C1 segment of cervical spinal cord (tissue), 14 donors: ENCODE measurements around the gene BCL3.
A peak's percentile ranks its signal among the peaks of the same experiment; 100 is the strongest.
"Not testable (repeated sequence)": the region's sequence is repeated elsewhere in the genome, so short reads cannot be mapped to it uniquely, and the experiment has no call there.

Experiments used
- DNase-seq, 14 donors: peaks; one replicate each; lab custom pipeline; 2025; lab: John Stamatoyannopoulos, UW

The BCL3 gene, protein sequence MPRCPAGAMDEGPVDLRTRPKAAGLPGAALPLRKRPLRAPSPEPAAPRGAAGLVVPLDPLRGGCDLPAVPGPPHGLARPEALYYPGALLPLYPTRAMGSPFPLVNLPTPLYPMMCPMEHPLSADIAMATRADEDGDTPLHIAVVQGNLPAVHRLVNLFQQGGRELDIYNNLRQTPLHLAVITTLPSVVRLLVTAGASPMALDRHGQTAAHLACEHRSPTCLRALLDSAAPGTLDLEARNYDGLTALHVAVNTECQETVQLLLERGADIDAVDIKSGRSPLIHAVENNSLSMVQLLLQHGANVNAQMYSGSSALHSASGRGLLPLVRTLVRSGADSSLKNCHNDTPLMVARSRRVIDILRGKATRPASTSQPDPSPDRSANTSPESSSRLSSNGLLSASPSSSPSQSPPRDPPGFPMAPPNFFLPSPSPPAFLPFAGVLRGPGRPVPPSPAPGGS

DNA sequence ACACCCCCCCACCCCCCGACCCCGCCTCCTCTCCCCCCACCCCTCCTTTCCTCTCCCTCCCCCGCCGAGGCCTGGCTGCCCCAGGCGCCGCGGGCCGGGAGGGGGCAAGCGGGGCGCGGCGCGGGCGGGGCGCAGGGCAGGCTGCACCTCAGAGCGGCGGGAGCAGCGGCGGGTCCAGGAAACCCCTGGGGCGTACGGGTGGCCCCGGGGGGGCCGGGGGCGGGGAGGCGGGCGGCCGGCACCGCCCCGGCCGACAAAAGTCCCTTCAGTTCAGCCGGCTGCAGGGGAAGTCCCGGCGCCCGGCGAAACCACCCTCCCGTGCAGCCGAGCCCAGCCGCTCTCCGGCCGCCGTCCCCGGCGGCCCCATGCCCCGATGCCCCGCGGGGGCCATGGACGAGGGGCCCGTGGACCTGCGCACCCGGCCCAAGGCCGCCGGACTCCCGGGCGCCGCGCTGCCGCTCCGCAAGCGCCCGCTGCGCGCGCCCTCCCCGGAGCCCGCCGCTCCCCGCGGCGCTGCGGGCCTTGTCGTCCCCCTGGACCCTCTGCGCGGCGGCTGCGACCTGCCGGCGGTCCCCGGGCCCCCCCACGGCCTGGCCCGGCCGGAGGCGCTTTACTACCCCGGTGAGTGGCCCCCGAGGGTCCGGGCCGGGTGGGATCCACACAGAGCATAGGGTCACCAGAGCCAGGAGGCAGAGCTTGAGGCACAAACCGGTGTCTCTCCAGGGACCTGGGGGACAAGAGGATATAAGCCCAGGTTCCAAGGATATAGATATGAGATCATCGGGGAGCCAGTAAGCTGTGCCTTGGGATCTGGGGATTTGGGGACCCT, at the start of gene BCL3:
Gene BCL3 (plus strand): TSS at position 283 of the 829 bp plus-strand sequence. CDS start 83 bp downstream, at position 366.
- peak in 8 of 14 donors; percentile 25 to 65 (median 48) for DNase-seq

DNA sequence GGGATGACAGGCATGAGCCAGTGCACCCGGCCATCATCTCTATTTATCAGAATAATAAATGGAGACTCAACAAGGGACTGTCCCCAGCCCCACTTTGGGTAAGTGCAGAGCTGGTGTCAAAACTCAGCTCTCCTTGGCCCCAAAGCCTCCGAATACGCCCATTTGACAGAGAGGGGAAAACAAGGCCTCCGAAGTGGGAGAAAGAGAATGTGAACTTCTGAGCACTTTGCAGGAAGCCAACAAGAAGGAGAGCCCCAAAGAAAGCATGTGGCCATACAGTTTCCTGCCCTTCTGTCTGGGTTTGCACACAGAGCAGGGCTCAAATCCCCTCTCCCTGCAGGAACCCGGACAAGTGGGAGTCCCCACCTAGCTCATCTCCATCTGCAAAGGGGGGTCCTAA, 48.0 kb upstream of the BCL3 start:
- DNase-seq, result no peak

DNA sequence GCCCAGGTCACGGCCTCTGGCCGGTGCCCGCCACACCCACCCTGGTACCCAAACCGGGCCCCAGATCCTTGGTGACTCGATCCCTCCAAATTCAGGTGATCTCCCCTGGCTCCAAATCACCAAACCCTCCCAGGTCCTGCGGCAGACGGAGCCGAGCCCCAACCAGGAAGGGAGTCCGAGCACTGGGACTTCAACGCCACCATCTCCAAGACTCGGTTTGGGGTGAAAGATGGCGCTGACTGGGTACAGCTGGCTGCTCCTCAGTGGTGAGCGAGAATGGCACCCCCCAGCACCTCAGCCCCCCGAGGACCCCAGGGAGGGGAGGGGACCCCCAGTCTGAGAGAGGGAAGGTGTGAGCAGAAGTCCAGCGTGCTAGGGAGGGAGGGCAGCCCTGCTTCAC, 47.3 kb upstream of the BCL3 start:
- no peak for DNase-seq

GRCh38 chr19:44702551-44703176, 45.8 kb upstream of the BCL3 start:
- DNase-seq, result no peak

DNA sequence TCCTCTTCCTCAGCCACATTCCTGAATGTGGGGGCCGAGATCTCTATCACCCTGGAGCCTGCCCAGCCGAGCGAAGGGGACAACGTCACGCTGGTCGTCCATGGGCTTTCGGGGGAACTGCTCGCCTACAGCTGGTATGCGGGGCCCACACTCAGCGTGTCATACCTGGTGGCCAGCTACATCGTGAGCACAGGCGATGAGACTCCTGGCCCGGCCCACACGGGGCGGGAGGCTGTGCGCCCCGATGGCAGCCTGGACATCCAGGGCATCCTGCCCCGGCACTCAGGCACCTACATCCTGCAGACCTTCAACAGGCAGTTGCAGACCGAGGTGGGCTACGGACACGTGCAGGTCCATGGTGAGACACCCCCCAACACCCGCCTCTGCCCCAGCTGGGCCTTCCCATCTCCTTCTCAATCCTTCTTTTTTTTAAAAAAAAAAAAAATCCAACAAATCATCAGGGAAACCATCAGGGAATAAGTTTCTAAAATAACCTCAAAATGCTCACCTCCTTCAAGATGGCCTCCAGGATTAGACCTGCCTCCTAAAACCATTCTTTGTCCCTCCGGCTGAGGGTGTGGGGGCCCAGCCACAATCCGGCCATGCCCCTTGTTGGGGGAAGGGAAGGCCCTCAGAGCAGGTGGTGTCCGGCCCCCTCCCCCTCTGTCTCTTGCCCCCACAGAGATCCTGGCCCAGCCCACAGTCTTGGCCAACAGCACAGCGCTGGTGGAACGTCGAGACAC, 45.0 kb upstream of the BCL3 start:
- no peak for DNase-seq

GRCh38 chr19:44704982-44705381, 43.5 kb upstream of the BCL3 start:
- DNase-seq, result no peak

DNA sequence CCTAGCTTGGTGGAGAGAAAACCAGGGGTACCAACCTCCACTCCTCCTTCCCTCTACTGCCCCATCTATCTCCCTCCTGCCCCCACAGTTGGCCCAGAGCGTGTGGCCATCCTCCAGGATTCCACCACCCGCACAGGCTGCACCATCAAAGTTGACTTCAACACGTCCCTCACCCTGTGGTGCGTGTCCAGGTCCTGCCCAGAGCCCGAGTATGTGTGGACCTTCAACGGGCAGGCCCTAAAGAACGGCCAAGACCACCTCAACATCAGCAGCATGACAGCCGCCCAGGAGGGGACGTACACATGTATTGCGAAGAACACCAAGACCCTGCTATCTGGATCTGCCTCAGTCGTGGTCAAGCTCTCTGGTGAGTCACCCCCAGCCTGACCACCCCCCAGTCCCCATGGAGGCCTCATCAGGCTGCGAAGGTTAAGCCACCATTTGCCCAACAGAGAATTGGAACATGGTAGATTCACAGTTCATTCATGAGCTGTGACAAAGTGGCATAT, 43.0 kb upstream of the BCL3 start:
- DNase-seq, result no peak

DNA sequence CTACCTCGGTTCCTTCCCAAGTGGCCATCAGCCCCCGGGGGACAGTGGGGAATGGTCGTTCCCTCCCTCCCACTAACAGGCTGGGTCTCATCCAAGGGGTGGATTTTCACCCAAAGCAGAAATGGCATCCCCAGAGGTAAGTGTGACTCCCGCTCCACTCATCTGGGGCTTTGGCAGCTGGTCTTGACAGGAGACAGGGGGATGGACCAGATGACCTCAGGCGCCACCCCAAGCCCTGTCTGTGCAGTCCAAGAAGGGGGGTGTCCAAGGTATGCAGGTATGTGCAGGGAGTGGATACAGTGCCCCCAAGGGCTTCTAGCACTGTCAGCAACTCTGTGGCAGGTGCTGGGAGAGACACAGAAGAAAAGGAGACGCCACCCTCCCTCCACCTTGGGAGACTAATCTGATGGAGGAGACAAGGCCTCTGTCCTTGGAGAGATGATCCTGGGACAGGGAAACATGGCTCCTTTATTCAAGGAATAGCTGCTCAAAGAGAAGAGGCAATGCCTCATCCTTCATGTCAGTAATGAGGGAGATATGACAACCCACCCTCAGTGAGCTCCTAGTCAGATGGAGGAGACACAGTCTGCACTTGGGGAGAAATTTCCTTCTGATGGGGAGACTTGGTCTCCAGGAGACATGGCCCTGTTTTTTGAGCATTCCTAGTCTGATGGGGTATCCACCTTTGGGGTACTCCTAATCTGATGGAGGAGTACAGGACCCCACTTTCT, 41.8 kb upstream of the BCL3 start:
- DNase-seq, result no peak

- no peak for DNase-seq
Observed at GRCh38 chr19:44707794-44708193, 40.7 kb upstream of the BCL3 start.

DNA sequence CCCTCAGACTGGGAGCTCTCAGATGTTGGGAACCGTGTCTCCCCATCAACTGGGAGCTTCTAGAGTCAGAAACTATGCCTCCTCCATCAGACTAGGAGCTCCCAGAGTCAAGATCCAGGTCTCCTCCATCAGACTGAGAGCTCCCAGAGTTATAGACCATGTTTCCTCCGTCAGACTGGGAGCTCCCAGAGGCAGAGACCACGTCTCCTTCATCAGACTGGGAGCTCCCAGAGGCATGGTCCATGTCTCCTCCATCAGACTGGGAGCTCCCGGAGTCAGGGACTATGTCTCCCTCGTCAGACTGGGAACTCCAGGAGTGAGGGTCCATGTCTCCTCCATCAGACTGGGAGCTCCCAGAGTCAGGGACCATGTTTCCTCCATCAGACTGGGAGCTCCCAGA, 39.6 kb upstream of the BCL3 start:
- DNase-seq, result no peak

DNA sequence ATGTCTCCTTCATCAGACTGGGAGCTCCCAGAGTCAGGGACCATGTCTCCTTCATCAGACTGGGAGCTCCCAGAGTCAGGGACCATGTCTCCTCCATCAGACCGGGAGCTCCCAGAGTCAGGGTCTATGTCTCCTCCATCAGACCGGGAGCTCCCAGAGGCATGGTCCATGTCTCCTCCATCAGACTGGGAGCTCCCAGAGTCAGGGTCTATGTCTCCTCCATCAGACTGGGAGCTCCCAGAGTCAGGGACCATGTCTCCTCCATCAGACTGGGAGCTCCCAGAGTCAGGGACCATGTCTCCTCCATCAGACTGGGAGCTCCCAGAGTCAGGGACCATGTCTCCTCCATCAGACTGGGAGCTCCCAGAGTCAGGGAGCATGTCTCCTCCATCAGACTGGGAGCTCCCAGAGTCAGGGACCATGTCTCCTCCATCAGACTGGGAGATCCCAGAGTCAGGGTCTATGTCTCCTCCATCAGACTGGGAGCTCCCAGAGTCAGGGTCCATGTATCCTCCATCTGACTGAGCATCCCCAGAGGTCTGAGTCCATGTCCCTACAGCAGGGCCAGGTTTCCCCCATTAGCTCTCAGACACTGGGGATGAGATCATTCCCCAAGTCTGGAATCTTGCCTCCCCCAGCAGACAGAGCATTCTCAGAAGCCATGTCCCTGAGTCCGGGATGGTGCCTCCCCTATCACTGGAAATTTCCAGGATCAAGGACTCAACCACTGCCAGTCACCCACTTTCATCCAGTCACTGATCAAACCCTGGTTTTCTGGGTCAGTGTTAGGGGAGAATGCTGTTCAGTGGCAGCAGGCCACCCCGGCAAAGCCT, 38.9 kb upstream of the BCL3 start:
- not testable (repeated sequence) for DNase-seq

GRCh38 chr19:44710483-44710882, 38.0 kb upstream of the BCL3 start:
- no peak for DNase-seq

GRCh38 chr19:44712864-44713515, 35.5 kb upstream of the BCL3 start:
- no peak for DNase-seq

DNA sequence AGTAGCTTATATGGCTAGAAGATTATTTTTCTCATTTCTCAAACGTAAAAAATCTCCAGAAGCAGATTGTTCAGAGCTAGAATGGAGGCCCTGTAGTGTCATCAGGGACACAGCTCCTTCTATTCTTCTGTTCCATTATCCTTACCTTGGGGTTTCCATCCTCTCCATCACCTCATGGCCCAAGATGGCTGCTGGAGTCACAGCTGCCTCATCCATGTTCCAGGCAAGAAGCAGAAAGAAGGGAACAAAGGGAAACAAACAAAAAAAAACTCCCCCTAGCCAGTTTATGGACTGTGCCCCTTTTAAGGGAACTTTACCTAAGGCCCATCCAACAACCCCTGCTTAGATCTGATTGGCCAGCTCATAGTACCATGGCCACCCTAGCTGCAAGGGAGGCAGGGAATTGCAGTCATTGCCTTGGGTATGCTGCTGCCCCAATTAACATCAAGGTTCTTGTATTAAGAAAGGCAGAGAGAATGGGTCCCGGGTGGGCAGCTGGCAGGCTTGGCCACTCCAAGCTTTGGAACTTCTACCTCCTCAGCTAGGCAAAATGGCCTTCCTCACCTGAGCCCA, 33.8 kb upstream of the BCL3 start:
- no peak for DNase-seq

GRCh38 chr19:44717603-44718002, 30.9 kb upstream of the BCL3 start:
- no peak for DNase-seq

DNA sequence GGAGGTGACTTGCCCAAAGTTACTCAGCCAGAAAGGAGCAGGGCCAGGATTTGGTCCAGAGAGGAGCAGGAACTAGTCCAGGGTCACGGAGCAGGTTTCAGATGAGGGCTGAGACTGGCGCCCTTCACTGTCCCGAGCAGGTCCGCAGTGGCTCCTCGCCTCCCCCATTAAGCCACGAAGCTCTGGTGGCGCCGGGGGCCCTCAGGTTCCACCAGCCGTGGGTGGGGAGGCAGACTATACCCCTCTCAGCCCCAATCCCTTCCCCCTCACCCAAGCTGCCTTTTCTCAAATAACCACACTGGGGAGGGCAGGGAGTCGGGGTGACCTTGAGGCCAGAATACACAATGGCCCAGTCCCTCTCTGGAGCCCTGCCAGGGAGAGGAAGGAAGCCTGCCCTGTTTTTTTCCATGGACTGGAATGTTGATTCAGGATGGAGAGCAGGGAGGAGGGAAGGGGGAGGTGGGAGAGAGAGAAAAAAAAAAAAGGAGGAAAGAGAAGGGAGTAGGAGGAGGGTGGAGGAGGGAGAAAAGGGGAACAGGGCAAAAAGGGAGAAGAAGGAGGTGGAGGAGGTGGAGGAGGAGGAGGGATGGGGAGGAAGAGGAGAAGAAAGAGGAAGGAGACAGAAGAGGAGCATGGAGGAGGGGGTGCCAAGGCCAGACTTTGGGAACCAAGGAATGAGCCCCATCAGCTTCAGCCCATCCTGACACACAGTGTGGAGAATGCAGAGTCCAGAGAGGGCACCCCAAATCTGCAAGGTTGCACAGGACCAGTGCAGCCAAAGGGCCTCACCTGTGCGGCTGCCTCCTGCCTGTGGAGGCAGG, 29.9 kb upstream of the BCL3 start:
- DNase-seq, result peak in 6 of 14 donors; percentile 0 to 44 (median 6)

GRCh38 chr19:44719262-44719701, 29.2 kb upstream of the BCL3 start:
- DNase-seq, result no peak

DNA sequence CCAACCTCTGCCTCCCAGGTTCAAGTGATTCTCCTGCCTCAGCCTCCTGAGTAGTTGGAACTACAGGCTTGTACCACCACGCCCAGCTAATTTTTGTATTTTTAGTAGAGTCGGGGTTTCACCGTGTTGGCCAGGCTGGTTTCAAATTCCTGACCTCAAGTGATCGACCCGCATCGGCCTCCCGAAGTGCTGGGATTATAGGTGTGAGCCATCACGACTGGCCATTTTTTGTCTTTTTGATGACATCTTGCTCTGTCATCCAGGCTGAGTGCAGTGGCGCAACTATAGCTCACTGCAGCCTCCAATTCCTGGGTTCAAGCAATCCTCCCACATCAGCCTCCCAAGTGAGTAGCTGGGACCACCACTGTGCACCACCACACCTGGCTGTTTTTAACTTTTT, 28.1 kb upstream of the BCL3 start:
- not testable (repeated sequence) for DNase-seq
